Measurements from ENCODE around the gene ATXN7L3B. TPM values are rescaled to one million over a fixed set of nuclear protein-coding genes. Genes with fewer than 3 reads are reported as not detected.
A peak's percentile ranks its signal among the peaks of the same experiment; 100 is the strongest.

The ATXN7L3B gene
- total RNA-seq, 2 experiments from 2014 or later = 18.9 to 20.2 TPM

DNA sequence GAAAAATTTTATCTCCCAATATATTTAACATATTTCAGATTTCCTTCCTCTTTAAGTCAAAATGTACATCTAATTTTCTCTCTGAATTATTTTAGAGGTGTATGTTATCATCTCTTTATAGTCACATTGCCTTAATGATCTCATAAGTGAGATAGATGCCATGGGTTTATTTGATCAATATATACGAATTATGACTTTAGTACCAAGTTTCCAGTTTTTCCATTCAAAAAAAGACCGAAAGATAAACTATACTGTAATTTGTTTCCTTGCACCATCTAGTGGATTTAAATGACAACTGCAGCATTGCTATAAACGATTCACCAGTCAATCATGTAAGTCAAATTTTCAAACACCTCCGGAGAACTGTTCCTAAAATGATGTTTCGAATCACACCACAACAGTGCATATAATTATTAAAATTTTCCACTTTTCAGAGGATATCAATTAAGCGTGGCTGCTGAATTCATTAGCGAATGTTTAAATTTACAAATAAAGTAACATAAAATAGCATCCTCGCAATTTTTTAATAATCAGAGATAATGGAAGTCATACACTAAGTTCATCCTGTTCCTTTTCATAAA lies 419 bp upstream of the ATXN7L3B start:
- peaks cover 47% of the 10 kb centered on the region for H3K36me3 Mint-ChIP-seq (ENCODE audit: low read depth)
- H3K4me3 Mint-ChIP-seq = peak overlapping the region; percentile 93
- H3K27me3 Mint-ChIP-seq = no peaks in the 10 kb centered on the region
- H3K4me1 Mint-ChIP-seq (ENCODE audit: low read depth) = peaks cover 37% of the 10 kb centered on the region
- TF ChIP-seq, protein P1, sequence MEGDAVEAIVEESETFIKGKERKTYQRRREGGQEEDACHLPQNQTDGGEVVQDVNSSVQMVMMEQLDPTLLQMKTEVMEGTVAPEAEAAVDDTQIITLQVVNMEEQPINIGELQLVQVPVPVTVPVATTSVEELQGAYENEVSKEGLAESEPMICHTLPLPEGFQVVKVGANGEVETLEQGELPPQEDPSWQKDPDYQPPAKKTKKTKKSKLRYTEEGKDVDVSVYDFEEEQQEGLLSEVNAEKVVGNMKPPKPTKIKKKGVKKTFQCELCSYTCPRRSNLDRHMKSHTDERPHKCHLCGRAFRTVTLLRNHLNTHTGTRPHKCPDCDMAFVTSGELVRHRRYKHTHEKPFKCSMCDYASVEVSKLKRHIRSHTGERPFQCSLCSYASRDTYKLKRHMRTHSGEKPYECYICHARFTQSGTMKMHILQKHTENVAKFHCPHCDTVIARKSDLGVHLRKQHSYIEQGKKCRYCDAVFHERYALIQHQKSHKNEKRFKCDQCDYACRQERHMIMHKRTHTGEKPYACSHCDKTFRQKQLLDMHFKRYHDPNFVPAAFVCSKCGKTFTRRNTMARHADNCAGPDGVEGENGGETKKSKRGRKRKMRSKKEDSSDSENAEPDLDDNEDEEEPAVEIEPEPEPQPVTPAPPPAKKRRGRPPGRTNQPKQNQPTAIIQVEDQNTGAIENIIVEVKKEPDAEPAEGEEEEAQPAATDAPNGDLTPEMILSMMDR (IDR thresholded peaks at IDR 0.05) = peak; percentile 87
- H3K27ac Mint-ChIP-seq = peak overlapping the region; percentile 98
- POLR2A ChIA-PET = interaction anchor here (1.4 kb wide), 1 partner anchor 15 kb away, joined by 4 read pairs; no protein-coding TSS in a partner anchor
- ATAC-seq = peak; percentile 72
- no peak for DNase-seq
- CTCF ChIA-PET = interaction anchor here (1.1 kb wide), 1 partner anchor 126 kb away, joined by 4 read pairs; no protein-coding TSS in a partner anchor
- intact Hi-C loops (cut with micrococcal nuclease) = no loop called here
- H3K9me3 Mint-ChIP-seq = no peaks in the 10 kb centered on the region

- intact Hi-C loops (cut with micrococcal nuclease) = no loop called here
- peak overlapping the region; percentile 98 for H3K27ac Mint-ChIP-seq
- peaks cover 58% of the 10 kb centered on the region for H3K36me3 Mint-ChIP-seq (ENCODE audit: low read depth)
- no peaks in the 10 kb centered on the region for H3K9me3 Mint-ChIP-seq
- ChIA-PET POLR2A (interaction anchor here (1.1 to 1.4 kb wide), 2 partner anchors 8 to 13 kb away, joined by 4 to 5 read pairs; no protein-coding TSS in a partner anchor), CTCF (interaction anchor here (1.1 kb wide), 1 partner anchor 8 kb away, joined by 4 read pairs; no protein-coding TSS in a partner anchor)
- TF ChIP-seq, protein P1 (IDR thresholded peaks at IDR 0.05) = peak; percentile 16
- H3K4me1 Mint-ChIP-seq (ENCODE audit: low read depth) = peaks cover 41% of the 10 kb centered on the region
- DNase-seq (peak; percentile 50), ATAC-seq (peak; percentile 18)
- H3K4me3 Mint-ChIP-seq = peak overlapping the region; percentile 93
- no peaks in the 10 kb centered on the region for H3K27me3 Mint-ChIP-seq
Observed at GRCh38 chr12:74538491-74539258, 1.0 kb downstream of the ATXN7L3B start.

- intact Hi-C loops (cut with micrococcal nuclease) = no loop called here
- peak overlapping the region; percentile 93 for H3K4me3 Mint-ChIP-seq
- no peaks in the 10 kb centered on the region for H3K27me3 Mint-ChIP-seq
- TF ChIP-seq, protein P1 (IDR thresholded peaks at IDR 0.05) = no peak
- peaks cover 41% of the 10 kb centered on the region for H3K4me1 Mint-ChIP-seq (ENCODE audit: low read depth)
- peaks cover 58% of the 10 kb centered on the region for H3K36me3 Mint-ChIP-seq (ENCODE audit: low read depth)
- H3K9me3 Mint-ChIP-seq = no peaks in the 10 kb centered on the region
- ATAC-seq (no peak), DNase-seq (no peak)
- ChIA-PET CTCF (no interaction called here), POLR2A (interaction anchor here (0.7 to 1.1 kb wide), 2 partner anchors 8 to 351 kb away, joined by 3 to 5 read pairs; no protein-coding TSS in a partner anchor)
- H3K27ac Mint-ChIP-seq = peak overlapping the region; percentile 98
Observed at GRCh38 chr12:74539261-74539660, 1.6 kb downstream of the ATXN7L3B start.

DNA sequence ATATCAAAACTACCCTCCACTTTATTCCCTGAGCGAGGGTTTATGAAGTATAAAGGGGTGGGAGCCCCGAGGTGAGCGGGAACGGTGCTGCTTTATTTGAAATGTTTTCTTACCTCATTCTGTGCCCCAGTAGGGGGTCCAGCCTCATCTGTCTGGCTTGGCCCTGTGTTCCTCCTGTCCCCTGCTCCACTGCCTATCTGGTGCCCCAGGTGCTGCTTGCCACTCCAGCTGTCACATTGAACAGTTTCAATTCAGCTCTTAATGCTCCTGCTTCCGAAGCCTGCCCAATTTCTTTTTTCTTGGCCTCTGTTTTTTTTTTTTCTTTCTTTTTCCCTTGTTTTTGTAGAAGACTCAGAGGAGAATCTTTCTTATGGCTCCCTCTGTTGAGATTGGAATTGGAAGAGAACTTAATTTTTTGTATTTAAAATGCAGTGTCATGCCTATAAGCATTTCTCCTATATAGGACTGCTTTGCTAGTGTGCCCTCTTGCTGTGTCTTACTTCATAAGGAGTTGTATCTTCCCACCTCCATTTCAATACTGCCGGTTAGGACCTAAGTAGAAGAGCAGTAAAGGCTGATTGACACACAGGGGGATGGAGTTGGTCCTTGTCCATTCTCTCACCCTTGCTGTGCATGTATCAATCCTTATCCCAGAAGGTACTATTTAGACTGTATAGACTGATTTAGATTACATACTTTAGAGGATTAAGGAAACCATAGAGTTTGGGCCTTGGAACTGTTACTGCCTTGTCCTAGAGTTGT lies 2.3 kb downstream of the ATXN7L3B start:
- H3K4me3 Mint-ChIP-seq = peak overlapping the region; percentile 93
- ATAC-seq (no peak), DNase-seq (no peak)
- POLR2A ChIA-PET = interaction anchor here (0.7 kb wide), 1 partner anchor 350 kb away, joined by 3 read pairs; no protein-coding TSS in a partner anchor
- TF ChIP-seq, protein P1 (IDR thresholded peaks at IDR 0.05) = no peak
- CTCF ChIA-PET = no interaction called here
- peaks cover 58% of the 10 kb centered on the region for H3K36me3 Mint-ChIP-seq (ENCODE audit: low read depth)
- H3K4me1 Mint-ChIP-seq (ENCODE audit: low read depth) = peaks cover 41% of the 10 kb centered on the region
- peak overlapping the region; percentile 98 for H3K27ac Mint-ChIP-seq
- intact Hi-C loops (cut with micrococcal nuclease) = loop anchor here (2.0 kb wide), 1 partner anchor 15 kb away; no protein-coding TSS in a partner anchor
- no peaks in the 10 kb centered on the region for H3K27me3 Mint-ChIP-seq
- no peaks in the 10 kb centered on the region for H3K9me3 Mint-ChIP-seq

Data from activated CD8-positive, alpha-beta T cell treated with anti-CD3 and anti-CD28 coated beads for 36 hours (primary cell).